Endodermal cell (in vitro differentiated cells): Measurements from ENCODE around the gene NCLN. TPM values are rescaled to one million over a fixed set of nuclear protein-coding genes. Genes with fewer than 3 reads are reported as not detected.
A peak's percentile ranks its signal among the peaks of the same experiment; 100 is the strongest.

Experiments
- DNase-seq: peaks from one replicate; pipeline ENCODE4 v3.0.0-alpha.2; 2017
- H3K27ac ChIP-seq: 2 replicates; pipeline ENCODE4 v1.5.1; 2013; ENCODE audit warnings: mild to moderate bottlenecking, low read depth, low read length, moderate library complexity
- H3K27me3 ChIP-seq: 2 replicates; pipeline ENCODE4 v1.6.1; 2013; ENCODE audit warnings: mild to moderate bottlenecking, low read length, moderate library complexity; ENCODE audit not compliant: insufficient read depth, control insufficient read depth, poor library complexity, severe bottlenecking
- H3K36me3 ChIP-seq: 2 replicates; pipeline ENCODE4 v1.7.0; 2013; ENCODE audit warnings: mild to moderate bottlenecking, low read length, moderate library complexity; ENCODE audit not compliant: control insufficient read depth, insufficient read depth
- H3K4me1 ChIP-seq: one replicate; pipeline ENCODE4 v1.7.0; 2013; ENCODE audit warnings: low read length; ENCODE audit not compliant: control insufficient read depth, insufficient read depth
- H3K4me3 ChIP-seq: 2 replicates; pipeline ENCODE4 v1.5.1; 2013; ENCODE audit warnings: mild to moderate bottlenecking, low read length, moderate library complexity
- H3K9ac ChIP-seq: 2 replicates; pipeline ENCODE4 v1.6.1; 2013; ENCODE audit warnings: mild to moderate bottlenecking, low read length, moderate library complexity; ENCODE audit not compliant: poor library complexity, severe bottlenecking; ENCODE audit errors: extremely low read depth
- H3K9me3 ChIP-seq: 2 replicates; pipeline ENCODE4 v1.6.1; 2013; ENCODE audit warnings: mild to moderate bottlenecking, low read length, moderate library complexity; ENCODE audit not compliant: control insufficient read depth
- H3K27ac Mint-ChIP-seq: 2 replicates; pipeline ENCODE4 v1.8.0; 2020; ENCODE audit warnings: mixed read lengths
- H3K27me3 Mint-ChIP-seq: 2 replicates; pipeline ENCODE4 v1.8.0; 2021; ENCODE audit warnings: mild to moderate bottlenecking, mixed read lengths; ENCODE audit not compliant: insufficient read depth
- H3K36me3 Mint-ChIP-seq: 2 replicates; pipeline ENCODE4 v1.8.0; 2020; ENCODE audit warnings: low read depth, mixed read lengths
- H3K4me1 Mint-ChIP-seq: 2 replicates; pipeline ENCODE4 v1.8.0; 2020; ENCODE audit warnings: mixed read lengths
- H3K4me3 Mint-ChIP-seq: 2 replicates; pipeline ENCODE4 v1.8.0; 2020; ENCODE audit warnings: mild to moderate bottlenecking, moderate library complexity, mixed read lengths
- H3K9me3 Mint-ChIP-seq: 2 replicates; pipeline ENCODE4 v1.8.0; 2020; ENCODE audit warnings: mild to moderate bottlenecking, mixed read lengths
- CTCF ChIP-seq: fragments of 200-600 bp; sonication (generic); conservative IDR thresholded peaks from 2 replicates; pipeline ENCODE4 v1.5.0; 2021; ENCODE audit warnings: antibody characterized with exemption, mild to moderate bottlenecking
- WGBS, 2 experiments: methylation state at CpG; one replicate each; pipeline versions ENCODE4 v1.1.5 to v1.1.7; 2013; ENCODE audit warnings: missing lambda C conversion rate in 2 of 2, mixed read lengths in 1 of 2; ENCODE audit not compliant: insufficient coverage in 1 of 2, insufficient read length in 1 of 2; 5-methylcytosine and 5-hydroxymethylcytosine counted together
- total RNA-seq, 2 donors: library from RNA; stranded (reverse); fragmentation: NEBNext Ultra II Directional in 1 of 2; extraction: Animal tissue kit (Norgen Biotek cat#: 25700) in 1 of 2; gene quantifications; 2 replicates in 1 of 2; 3 replicates in 1 of 2; pipeline ENCODE4 v1.2.1, GENCODE V29; 2021

Gene NCLN
- total RNA-seq, 2 donors from 2014 or later: 80.6 to 91.2 TPM

GRCh38 chr19:3248728-3249326, 63.1 kb downstream of the NCLN start:
- Histone ChIP-seq H3K27ac (no peak overlapping the region), H3K27me3 (no peaks in the 10 kb centered on the region), H3K36me3 (no peaks in the 10 kb centered on the region), H3K9me3 (no peaks in the 10 kb centered on the region), H3K4me3 (no peak overlapping the region), H3K4me1 (no peaks in the 10 kb centered on the region), H3K9ac (no peak overlapping the region)
- 59 to 61% methylated on average over 12 to 14 of the region's 14 CpGs for WGBS, 2 experiments
- TF ChIP-seq CTCF: no peak
- Mint-ChIP-seq H3K4me3 (no peak overlapping the region), H3K36me3 (no peaks in the 10 kb centered on the region), H3K27me3 (peaks cover 5% of the 10 kb centered on the region), H3K9me3 (peaks cover 27% of the 10 kb centered on the region), H3K27ac (no peak overlapping the region), H3K4me1 (no peaks in the 10 kb centered on the region)
- DNase-seq: no peak

GRCh38 chr19:3249408-3249807, 63.7 kb downstream of the NCLN start:
- Histone ChIP-seq H3K27me3 (no peaks in the 10 kb centered on the region), H3K4me3 (no peak overlapping the region), H3K27ac (no peak overlapping the region), H3K4me1 (no peaks in the 10 kb centered on the region), H3K36me3 (no peaks in the 10 kb centered on the region), H3K9ac (no peak overlapping the region), H3K9me3 (no peaks in the 10 kb centered on the region)
- no peak for TF ChIP-seq CTCF
- Mint-ChIP-seq H3K9me3 (peaks cover 27% of the 10 kb centered on the region), H3K4me1 (no peaks in the 10 kb centered on the region), H3K36me3 (no peaks in the 10 kb centered on the region), H3K27ac (no peak overlapping the region), H3K4me3 (no peak overlapping the region), H3K27me3 (peaks cover 5% of the 10 kb centered on the region)
- peak; percentile 75 for DNase-seq
- 86 to 88% methylated on average over 9 of the region's 10 CpGs for WGBS, 2 experiments

- H3K9me3 Mint-ChIP-seq: peaks cover 27% of the 10 kb centered on the region
- peak; percentile 75 for DNase-seq
- no peaks in the 10 kb centered on the region for H3K9me3 ChIP-seq
- H3K4me3 Mint-ChIP-seq: no peak overlapping the region
- H3K27ac Mint-ChIP-seq: no peak overlapping the region
- peaks cover 10% of the 10 kb centered on the region for H3K27me3 Mint-ChIP-seq
- H3K4me1 ChIP-seq: no peaks in the 10 kb centered on the region
- no peak overlapping the region for H3K27ac ChIP-seq
- peak; percentile 63 for TF ChIP-seq CTCF
- no peak overlapping the region for H3K4me3 ChIP-seq
- no peak overlapping the region for H3K9ac ChIP-seq
- no peaks in the 10 kb centered on the region for H3K36me3 Mint-ChIP-seq
- no peaks in the 10 kb centered on the region for H3K36me3 ChIP-seq
- H3K27me3 ChIP-seq: no peaks in the 10 kb centered on the region
- 82 to 83% methylated on average over 3 to 7 of the region's 7 CpGs for WGBS, 2 experiments
- H3K4me1 Mint-ChIP-seq: no peaks in the 10 kb centered on the region
These were observed 64.9 kb downstream of the NCLN start for GRCh38 chr19:3250675-3251074.
